Measurements from ENCODE around the gene SLAMF7.

SLAMF7 gene

GRCh38 chr1:160744852-160745520, 5.9 kb downstream of the SLAMF7 start:
- H3K4me3 ChIP-seq (ENCODE audit: control insufficient read depth, low read depth, low read length): no peak overlapping the region
- TF ChIP-seq CTCF (conservative IDR thresholded peaks at IDR 0.05; ENCODE audit: control insufficient read depth, insufficient read depth, low read depth, low read length): no peak
- no peak for DNase-seq (ENCODE audit: low read depth)

- no peak for DNase-seq (ENCODE audit: low read depth)
- no peak for TF ChIP-seq CTCF (conservative IDR thresholded peaks at IDR 0.05; ENCODE audit: control insufficient read depth, insufficient read depth, low read depth, low read length)
- no peak overlapping the region for H3K4me3 ChIP-seq (ENCODE audit: control insufficient read depth, low read depth, low read length)
Measured at GRCh38 chr1:160745551-160745950, 6.5 kb downstream of the SLAMF7 start.

- no peak for TF ChIP-seq CTCF (conservative IDR thresholded peaks at IDR 0.05; ENCODE audit: control insufficient read depth, insufficient read depth, low read depth, low read length)
- DNase-seq (ENCODE audit: low read depth): no peak
Measured at GRCh38 chr1:160746836-160747500, 7.9 kb downstream of the SLAMF7 start.

DNA sequence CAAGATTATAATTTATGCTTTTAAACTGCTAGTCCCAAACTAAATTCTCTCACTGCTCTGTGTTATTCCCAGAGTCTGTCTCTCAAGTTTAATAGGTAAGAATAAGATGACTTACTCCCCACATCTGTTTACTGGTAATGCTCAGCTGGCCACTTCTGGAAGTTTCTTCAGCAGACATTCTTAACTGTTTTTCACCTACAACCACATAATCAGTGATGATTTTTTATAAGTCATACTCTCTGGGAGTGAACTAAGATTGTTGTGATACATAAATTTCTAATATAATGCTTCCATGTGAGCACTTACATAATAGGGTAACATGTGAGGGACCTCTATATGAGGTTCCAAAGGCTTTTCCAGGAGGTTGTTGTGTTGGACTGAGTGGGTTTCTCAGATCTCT, 8.7 kb downstream of the SLAMF7 start:
- DNase-seq (ENCODE audit: low read depth): no peak
- no peak overlapping the region for H3K4me3 ChIP-seq (ENCODE audit: control insufficient read depth, low read depth, low read length)
- TF ChIP-seq CTCF (conservative IDR thresholded peaks at IDR 0.05; ENCODE audit: control insufficient read depth, insufficient read depth, low read depth, low read length): no peak

More at GRCh38 chr1:160746836-160747500, 7.9 kb downstream of the SLAMF7 start:
- no peak overlapping the region for H3K4me3 ChIP-seq (ENCODE audit: control insufficient read depth, low read depth, low read length)

DNA sequence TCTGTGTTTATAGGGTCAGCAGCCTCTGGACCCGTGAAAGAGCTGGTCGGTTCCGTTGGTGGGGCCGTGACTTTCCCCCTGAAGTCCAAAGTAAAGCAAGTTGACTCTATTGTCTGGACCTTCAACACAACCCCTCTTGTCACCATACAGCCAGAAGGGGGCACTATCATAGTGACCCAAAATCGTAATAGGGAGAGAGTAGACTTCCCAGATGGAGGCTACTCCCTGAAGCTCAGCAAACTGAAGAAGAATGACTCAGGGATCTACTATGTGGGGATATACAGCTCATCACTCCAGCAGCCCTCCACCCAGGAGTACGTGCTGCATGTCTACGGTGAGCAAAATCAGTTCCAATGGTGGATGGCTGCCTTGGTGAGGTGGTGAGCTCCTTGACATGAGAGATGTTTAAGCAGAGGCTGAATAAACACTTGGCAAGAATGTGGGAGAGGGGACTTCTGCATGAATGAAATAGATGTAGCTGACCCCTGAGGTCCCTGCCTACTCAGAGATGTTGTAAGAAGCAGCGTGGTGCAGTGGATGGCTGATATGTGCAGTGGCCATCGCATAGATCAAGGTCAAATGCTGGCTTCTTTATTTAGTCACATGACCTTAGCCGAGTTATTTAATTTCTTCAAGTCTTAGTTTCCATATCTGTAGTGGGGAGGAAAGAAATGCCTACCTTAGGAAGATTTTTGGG, 9.3 kb downstream of the SLAMF7 start:
- peak; percentile 8 for DNase-seq (ENCODE audit: low read depth)
- peak; percentile 6 for TF ChIP-seq CTCF (conservative IDR thresholded peaks at IDR 0.05; ENCODE audit: control insufficient read depth, insufficient read depth, low read depth, low read length)
- H3K4me3 ChIP-seq (ENCODE audit: control insufficient read depth, low read depth, low read length): no peak overlapping the region

DNA sequence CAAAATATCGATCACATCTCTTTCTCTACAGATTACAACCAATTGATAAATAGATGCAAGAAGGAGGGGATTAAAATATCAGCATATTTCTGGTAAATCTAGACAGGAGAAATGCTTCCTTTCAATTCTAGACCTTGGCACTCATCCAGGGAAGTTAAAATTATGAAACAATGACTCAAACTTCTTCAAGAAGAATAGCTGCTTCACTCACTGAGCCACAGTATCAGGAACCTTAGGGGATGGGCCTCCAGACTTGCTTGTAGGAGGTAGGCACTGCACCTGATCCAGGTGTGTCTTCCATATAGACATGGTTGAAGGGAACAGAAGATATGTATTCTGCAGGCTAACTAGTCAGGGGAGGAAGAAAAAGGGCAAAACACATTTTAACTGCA, 9.8 kb downstream of the SLAMF7 start:
- H3K4me3 ChIP-seq (ENCODE audit: control insufficient read depth, low read depth, low read length): no peak overlapping the region
- DNase-seq (ENCODE audit: low read depth): no peak
- no peak for TF ChIP-seq CTCF (conservative IDR thresholded peaks at IDR 0.05; ENCODE audit: control insufficient read depth, insufficient read depth, low read depth, low read length)
